ENCODE measurements around the gene TRAM2. TPM values are rescaled to one million over a fixed set of nuclear protein-coding genes. Genes with fewer than 3 reads are reported as not detected.

TRAM2 gene
- total RNA-seq, 1 donor from 2014 or later: 56.3 TPM

- DNase-seq (ENCODE audit: low spot score): no peak
These were observed 65.2 kb downstream of the TRAM2 start for GRCh38 chr6:52511572-52512151.

GRCh38 chr6:52511163-52511562 is 65.7 kb downstream of the TRAM2 start:
- DNase-seq (ENCODE audit: low spot score): no peak

GRCh38 chr6:52510213-52510562 is 66.7 kb downstream of the TRAM2 start:
- DNase-seq (ENCODE audit: low spot score): no peak

GRCh38 chr6:52509281-52510212 is 67.3 kb downstream of the TRAM2 start:
- DNase-seq (ENCODE audit: low spot score): no peak

DNA sequence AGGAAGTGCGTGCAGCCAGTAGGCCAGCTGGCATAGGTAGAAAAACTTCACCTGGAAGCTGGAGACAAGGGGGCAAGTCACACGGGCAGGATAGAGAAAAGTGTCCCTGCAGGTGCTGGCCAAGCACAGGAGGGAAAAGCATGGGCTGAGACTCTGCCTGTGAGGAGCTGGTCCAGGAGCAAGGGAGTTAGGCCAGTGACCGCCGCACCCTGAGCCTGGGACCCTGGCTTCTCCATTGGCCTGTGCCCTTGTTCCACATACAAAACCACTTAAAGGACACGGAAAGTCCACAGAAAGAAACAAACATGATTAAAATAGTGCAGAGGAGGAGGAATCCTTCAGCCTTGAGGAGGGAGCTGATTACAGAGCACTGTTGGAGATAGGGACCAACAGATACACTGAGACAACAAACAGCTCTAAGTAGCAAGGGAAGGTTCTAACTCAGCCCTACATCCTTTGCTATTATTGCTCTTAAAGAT is 68.6 kb downstream of the TRAM2 start:
- no peak for DNase-seq (ENCODE audit: low spot score)

DNA sequence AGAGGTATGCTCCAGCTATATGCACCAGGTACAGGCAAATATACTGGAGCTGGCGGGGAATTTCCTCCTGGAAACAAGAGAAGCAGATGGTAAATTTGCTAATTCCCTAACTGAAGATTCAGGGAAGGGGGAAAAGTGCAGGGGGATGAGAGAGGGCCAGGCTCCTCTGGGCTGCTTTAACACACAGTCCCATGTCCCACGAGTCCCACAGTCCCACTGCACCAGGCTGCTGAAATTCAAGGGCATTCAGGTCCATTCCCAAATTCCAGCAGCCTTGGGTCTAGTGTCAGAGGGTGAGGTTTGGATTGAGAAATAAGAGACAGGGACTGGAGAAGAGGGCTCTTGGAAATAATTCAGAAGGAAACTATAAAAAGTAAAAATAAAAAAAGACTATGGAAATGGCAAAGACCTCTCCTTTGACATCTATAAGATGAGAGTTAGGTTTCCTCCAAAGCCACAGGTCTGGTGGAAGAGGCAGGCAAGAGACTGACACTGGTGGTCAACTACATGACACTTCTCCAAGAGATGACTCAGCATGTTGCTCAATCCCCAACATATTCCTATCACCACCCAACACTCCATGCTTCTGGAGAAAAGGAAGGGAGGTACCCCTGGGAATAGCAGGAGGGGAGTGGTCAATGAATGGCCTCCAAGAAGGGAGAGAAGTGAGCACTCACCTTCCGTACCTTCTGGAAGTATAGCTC is 69.2 kb downstream of the TRAM2 start:
- no peak for DNase-seq (ENCODE audit: low spot score)

- no peak for DNase-seq (ENCODE audit: low spot score)
These were observed 70.4 kb downstream of the TRAM2 start for GRCh38 chr6:52506476-52506875.

- no peak for DNase-seq (ENCODE audit: low spot score)
These were observed 71.0 kb downstream of the TRAM2 start for GRCh38 chr6:52505726-52506409.

DNA sequence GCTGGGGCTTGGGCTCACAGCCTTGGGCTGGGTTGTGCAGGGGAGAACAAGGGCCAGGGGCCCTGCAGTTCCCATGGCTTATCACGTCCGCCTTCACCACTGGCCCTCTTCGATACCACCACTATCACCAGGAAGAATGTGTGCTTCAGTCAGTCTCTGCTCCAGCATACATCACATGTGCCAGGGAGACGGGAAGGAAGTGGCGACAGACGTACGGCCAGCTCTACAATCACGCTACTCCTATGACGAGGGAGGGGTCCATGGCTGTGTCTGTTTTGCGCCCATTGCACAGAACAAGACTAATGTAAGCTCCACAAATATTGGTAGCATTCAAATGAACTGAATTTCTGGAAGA is 72.1 kb downstream of the TRAM2 start:
- DNase-seq (ENCODE audit: low spot score): no peak

- DNase-seq (ENCODE audit: low spot score): peak; percentile 95
These were observed 72.7 kb downstream of the TRAM2 start for GRCh38 chr6:52503851-52504781.

DNA sequence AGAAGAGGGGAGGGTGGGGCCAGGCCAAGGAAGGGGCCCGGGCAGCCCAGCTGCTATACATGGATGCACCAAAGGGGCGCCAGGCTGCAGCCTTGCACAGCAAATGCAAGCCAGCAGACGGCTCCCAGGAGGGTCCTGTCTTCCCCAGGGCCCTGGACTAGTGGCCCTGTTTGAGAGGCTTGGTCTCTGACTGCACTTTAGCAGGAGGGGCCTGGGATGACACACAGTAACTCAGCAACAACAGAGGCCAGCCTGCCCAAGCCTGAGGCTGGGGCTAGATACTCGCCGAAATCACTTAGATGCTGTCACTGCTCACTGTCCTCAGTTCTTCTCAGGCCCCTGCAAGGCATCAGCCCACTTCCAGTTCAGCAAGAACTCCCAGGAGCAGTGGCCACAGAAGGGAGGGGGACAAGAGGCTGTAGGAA is 73.5 kb downstream of the TRAM2 start:
- DNase-seq (ENCODE audit: low spot score): no peak

DNA sequence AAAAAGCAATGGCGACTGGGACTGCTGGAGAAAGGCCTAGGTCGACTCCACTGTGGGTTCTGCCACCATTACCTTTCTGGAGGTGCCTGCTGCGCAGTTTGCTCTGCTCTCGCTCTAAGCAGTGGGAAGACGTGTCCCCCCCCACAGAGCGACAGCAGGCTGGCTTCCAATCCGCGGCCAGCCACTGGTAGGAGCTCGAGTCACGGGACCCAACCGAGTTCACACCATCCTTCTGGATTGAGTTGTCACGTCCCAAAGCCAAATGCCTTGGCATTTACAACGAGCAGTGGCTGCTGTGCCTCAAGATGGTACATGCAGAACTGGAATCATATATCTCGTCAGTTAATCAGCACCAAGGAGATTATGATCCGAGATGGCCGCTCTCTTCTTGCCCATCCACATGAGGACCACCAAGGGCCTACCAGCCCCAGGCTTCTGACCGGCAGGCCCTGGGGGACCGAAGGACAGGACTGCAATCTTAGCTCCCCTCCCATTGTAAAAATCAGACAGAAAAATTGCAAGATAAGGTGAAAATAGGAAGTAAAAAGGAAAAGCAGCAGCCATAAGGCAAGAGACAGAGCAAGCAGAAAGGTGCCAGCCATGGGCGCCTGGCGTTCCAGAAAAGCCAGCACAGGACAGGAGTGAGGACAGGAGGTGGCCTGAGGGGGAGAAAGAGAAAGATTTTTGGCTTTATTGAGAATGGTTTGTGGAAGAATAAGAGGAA is 74.4 kb downstream of the TRAM2 start:
- DNase-seq (ENCODE audit: low spot score): no peak

GRCh38 chr6:52500238-52501129 is 76.4 kb downstream of the TRAM2 start:
- no peak for DNase-seq (ENCODE audit: low spot score)

GRCh38 chr6:52499681-52500236 is 77.1 kb downstream of the TRAM2 start:
- no peak for DNase-seq (ENCODE audit: low spot score)

DNA sequence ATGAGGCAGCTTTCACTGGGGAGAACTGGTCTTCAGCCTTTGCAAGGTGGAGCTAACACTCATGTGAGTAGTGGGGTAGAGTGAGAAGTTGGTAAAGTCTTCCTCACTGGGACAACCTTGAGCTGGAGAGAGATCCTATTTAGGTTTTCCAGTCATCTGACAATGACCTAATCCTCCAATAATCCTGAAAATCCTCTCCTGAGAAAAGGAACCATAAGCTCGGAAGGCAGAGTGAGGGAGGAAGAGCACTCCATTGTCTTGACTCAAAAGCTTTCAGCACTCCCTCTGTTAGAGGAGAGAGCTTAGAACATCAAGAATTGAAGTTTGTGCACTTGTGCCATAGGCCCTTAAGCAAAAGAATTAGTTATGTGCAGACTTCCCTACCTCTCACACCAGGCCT is 77.8 kb downstream of the TRAM2 start:
- DNase-seq (ENCODE audit: low spot score): no peak

DNA sequence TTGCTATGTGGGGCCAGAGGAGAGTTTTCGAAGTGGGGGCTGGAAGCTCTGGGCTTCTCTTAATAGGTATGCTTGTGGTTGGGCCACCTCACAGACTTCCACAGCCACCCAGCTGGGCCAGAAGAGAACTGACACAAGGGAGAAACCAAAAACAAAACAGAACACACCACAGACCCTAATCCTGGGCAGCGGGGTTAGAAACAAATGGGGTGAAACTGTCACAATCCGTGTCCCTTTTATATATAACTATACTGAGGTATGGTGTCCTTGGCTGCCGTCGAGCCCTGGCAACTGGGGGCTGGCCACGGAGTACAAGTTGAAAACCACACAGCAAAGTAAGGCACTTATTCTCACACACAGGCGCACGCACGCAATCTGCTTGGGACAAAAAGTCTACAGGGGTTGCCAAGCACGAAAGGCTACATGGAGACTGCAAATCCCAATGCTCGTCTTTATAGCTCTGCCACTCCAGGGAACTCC is 78.3 kb downstream of the TRAM2 start:
- DNase-seq (ENCODE audit: low spot score): no peak

- no peak for DNase-seq (ENCODE audit: low spot score)
These were observed 79.0 kb downstream of the TRAM2 start for GRCh38 chr6:52497652-52498408.

Data from mesenteric fat pad (tissue), 1 donor.